RCC 7860 (cell line): ENCODE measurements around the gene IQSEC3.

Experiments used
- DNase-seq: peaks from one replicate; pipeline ENCODE4 v3.0.0-alpha.2; 2015; ENCODE audit warnings: low spot score
- FAIRE-seq: peaks from 2 replicates; lab custom pipeline; 2012; peaks lifted over from hg19 to GRCh38; lab: Jason Lieb, UNC

Gene IQSEC3

GRCh38 chr12:159156-159782, 92.7 kb downstream of the IQSEC3 start:
- FAIRE-seq (no peak), DNase-seq (no peak)

GRCh38 chr12:160858-161257, 94.3 kb downstream of the IQSEC3 start:
- no peak for FAIRE-seq
- DNase-seq, result no peak

- no peak for FAIRE-seq
Observed at GRCh38 chr12:161823-162222, 95.3 kb downstream of the IQSEC3 start.

GRCh38 chr12:162467-163307, 96.1 kb downstream of the IQSEC3 start:
- DNase-seq (no peak), FAIRE-seq (no peak)

More at GRCh38 chr12:161823-162222, 95.3 kb downstream of the IQSEC3 start:
- no peak for DNase-seq

- FAIRE-seq, result no peak
- DNase-seq, result no peak
Observed at GRCh38 chr12:163406-163986, 96.9 kb downstream of the IQSEC3 start.

- DNase-seq, result no peak
- no peak for FAIRE-seq
Observed at GRCh38 chr12:164207-164606, 97.6 kb downstream of the IQSEC3 start.

GRCh38 chr12:165862-166368, 99.3 kb downstream of the IQSEC3 start:
- DNase-seq (no peak), FAIRE-seq (no peak)

- DNase-seq, result no peak
Observed at GRCh38 chr12:166425-167075, 100.0 kb downstream of the IQSEC3 start.

GRCh38 chr12:167959-168600, 101.5 kb downstream of the IQSEC3 start:
- FAIRE-seq, result no peak
- DNase-seq, result no peak

More at GRCh38 chr12:166425-167075, 100.0 kb downstream of the IQSEC3 start:
- no peak for FAIRE-seq

- FAIRE-seq, result no peak
- no peak for DNase-seq
Observed at GRCh38 chr12:168763-169525, 102.4 kb downstream of the IQSEC3 start.

- DNase-seq (no peak), FAIRE-seq (no peak)
Observed at GRCh38 chr12:169528-170370, 103.2 kb downstream of the IQSEC3 start.

GRCh38 chr12:170371-171225, 104.0 kb downstream of the IQSEC3 start:
- no peak for FAIRE-seq
- DNase-seq, result no peak

- DNase-seq, result no peak
- FAIRE-seq, result no peak
Observed at GRCh38 chr12:171276-171675, 104.7 kb downstream of the IQSEC3 start.

- no peak for FAIRE-seq
Observed at GRCh38 chr12:171743-172676, 105.4 kb downstream of the IQSEC3 start.

GRCh38 chr12:172732-173161, 106.2 kb downstream of the IQSEC3 start:
- FAIRE-seq (no peak), DNase-seq (no peak)

More at GRCh38 chr12:171743-172676, 105.4 kb downstream of the IQSEC3 start:
- no peak for DNase-seq

- no peak for FAIRE-seq
- no peak for DNase-seq
Observed at GRCh38 chr12:174124-174523, 107.6 kb downstream of the IQSEC3 start.

- DNase-seq (no peak), FAIRE-seq (no peak)
Observed at GRCh38 chr12:174596-174995, 108.0 kb downstream of the IQSEC3 start.
